ENCODE measurements around the gene NUDC.

GRCh38 chr1:26970810-26971209, 49.3 kb downstream of the NUDC start:
- TF ChIP-seq, protein P1, sequence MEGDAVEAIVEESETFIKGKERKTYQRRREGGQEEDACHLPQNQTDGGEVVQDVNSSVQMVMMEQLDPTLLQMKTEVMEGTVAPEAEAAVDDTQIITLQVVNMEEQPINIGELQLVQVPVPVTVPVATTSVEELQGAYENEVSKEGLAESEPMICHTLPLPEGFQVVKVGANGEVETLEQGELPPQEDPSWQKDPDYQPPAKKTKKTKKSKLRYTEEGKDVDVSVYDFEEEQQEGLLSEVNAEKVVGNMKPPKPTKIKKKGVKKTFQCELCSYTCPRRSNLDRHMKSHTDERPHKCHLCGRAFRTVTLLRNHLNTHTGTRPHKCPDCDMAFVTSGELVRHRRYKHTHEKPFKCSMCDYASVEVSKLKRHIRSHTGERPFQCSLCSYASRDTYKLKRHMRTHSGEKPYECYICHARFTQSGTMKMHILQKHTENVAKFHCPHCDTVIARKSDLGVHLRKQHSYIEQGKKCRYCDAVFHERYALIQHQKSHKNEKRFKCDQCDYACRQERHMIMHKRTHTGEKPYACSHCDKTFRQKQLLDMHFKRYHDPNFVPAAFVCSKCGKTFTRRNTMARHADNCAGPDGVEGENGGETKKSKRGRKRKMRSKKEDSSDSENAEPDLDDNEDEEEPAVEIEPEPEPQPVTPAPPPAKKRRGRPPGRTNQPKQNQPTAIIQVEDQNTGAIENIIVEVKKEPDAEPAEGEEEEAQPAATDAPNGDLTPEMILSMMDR (IDR thresholded peaks at IDR 0.05 in 2 of 3, conservative IDR thresholded peaks at IDR 0.05 in 1 of 3; ENCODE audit: control insufficient read depth in 2 of 3, extremely low read depth in 1 of 3, insufficient read depth in 1 of 3, low read depth in 3 of 3, low read length in 3 of 3), result no peak
- no peak for TF ChIP-seq E2F8 (IDR thresholded peaks at IDR 0.05; ENCODE audit: low read depth, partially characterized antibody)
- TF ChIP-seq ASH2L (IDR thresholded peaks at IDR 0.05; ENCODE audit: borderline replicate concordance, low read depth), result no peak
- no peak for TF ChIP-seq RCOR1 (conservative IDR thresholded peaks at IDR 0.05; ENCODE audit: low read depth, low read length)

All from GM12878 (cell line).